WTC11 (cell line): ENCODE measurements around the gene RIC3. TPM values are rescaled to one million over a fixed set of nuclear protein-coding genes. Genes with fewer than 3 reads are reported as not detected.

ENCODE experiments used
- ATAC-seq: fragments of 200-7000 bp; cut with Tn5 transposase; 2 replicates; pipeline ENCODE4 v1.10.0; 2021; ENCODE audit warnings: mild to moderate bottlenecking, moderate library complexity
- CTCF ChIA-PET: fragments of 300-600 bp; sonication (Branson Sonifier 250); formaldehyde crosslinking; loops from one replicate; lab custom pipeline; 2021; ENCODE audit warnings: antibody characterized with exemption; lab: Charles Lee
- POLR2A ChIA-PET: fragments of 350-600 bp; sonication (Branson Sonifier 250); formaldehyde crosslinking; loops from one replicate; lab custom pipeline; 2021; ENCODE audit warnings: antibody characterized with exemption; lab: Charles Lee
- DNase-seq: peaks from one replicate; pipeline ENCODE4 v3.0.0; 2021; ENCODE audit warnings: low spot score
- H3K27ac Mint-ChIP-seq: 2 replicates; pipeline ENCODE4 v1.8.0; 2021; ENCODE audit warnings: mixed read lengths
- H3K27me3 Mint-ChIP-seq: 2 replicates; pipeline ENCODE4 v1.8.0; 2021; ENCODE audit warnings: low read depth, mild to moderate bottlenecking, moderate library complexity, mixed read lengths
- H3K36me3 Mint-ChIP-seq: 2 replicates; pipeline ENCODE4 v1.8.0; 2021; ENCODE audit warnings: mixed read lengths
- H3K4me1 Mint-ChIP-seq: 2 replicates; pipeline ENCODE4 v1.8.0; 2022; ENCODE audit warnings: mixed read lengths
- H3K4me3 Mint-ChIP-seq: 2 replicates; pipeline ENCODE4 v1.8.0; 2021; ENCODE audit warnings: mild to moderate bottlenecking, moderate library complexity, mixed read lengths
- H3K9me3 Mint-ChIP-seq: 2 replicates; pipeline ENCODE4 v1.8.0; 2021; ENCODE audit warnings: mixed read lengths
- AFF4 ChIP-seq: sonication (generic); formaldehyde crosslinking; IDR thresholded peaks from 2 replicates; pipeline ENCODE4 v1.8.1; 2023; ENCODE audit warnings: mild to moderate bottlenecking, missing genetic modification reagents, borderline replicate concordance
- ATF1 ChIP-seq: sonication (generic); formaldehyde crosslinking; IDR thresholded peaks from 2 replicates; pipeline ENCODE4 v1.8.1; 2023; ENCODE audit warnings: mild to moderate bottlenecking, moderate library complexity, missing genetic modification reagents
- EMX1 ChIP-seq: fragments of 250-450 bp; sonication (Bioruptor Pico); IDR thresholded peaks from 2 replicates; pipeline ENCODE4 v1.8.0; 2021; ENCODE audit warnings: mild to moderate bottlenecking
- FOXP4 ChIP-seq: sonication (generic); formaldehyde crosslinking; IDR thresholded peaks from 2 replicates; pipeline ENCODE4 v1.8.0; 2022; ENCODE audit warnings: mild to moderate bottlenecking, missing genetic modification reagents
- GTF2I ChIP-seq: fragments of 250-450 bp; sonication (Bioruptor Pico); conservative IDR thresholded peaks from 2 replicates; pipeline ENCODE4 v1.4.0; 2021; ENCODE audit warnings: mild to moderate bottlenecking
- JUN ChIP-seq: sonication (generic); formaldehyde crosslinking; IDR thresholded peaks from 2 replicates; pipeline ENCODE4 v1.8.0; 2023; ENCODE audit warnings: mild to moderate bottlenecking, missing genetic modification reagents
- KAT7 ChIP-seq: sonication (generic); formaldehyde crosslinking; IDR thresholded peaks from 2 replicates; pipeline ENCODE4 v1.8.1; 2023; ENCODE audit warnings: missing genetic modification reagents, mild to moderate bottlenecking, borderline replicate concordance
- MXD4 ChIP-seq: fragments of 250-450 bp; sonication (Bioruptor Pico); IDR thresholded peaks from 2 replicates; pipeline ENCODE4 v1.8.0; 2021; ENCODE audit warnings: mild to moderate bottlenecking, moderate library complexity, borderline replicate concordance
- PREB ChIP-seq: sonication (generic); formaldehyde crosslinking; IDR thresholded peaks from 2 replicates; pipeline ENCODE4 v1.8.1; 2022; ENCODE audit warnings: mild to moderate bottlenecking, missing genetic modification reagents, moderate library complexity, borderline replicate concordance
- STAT6 ChIP-seq: sonication (generic); formaldehyde crosslinking; conservative IDR thresholded peaks from 2 replicates; pipeline ENCODE4 v1.8.1; 2023; ENCODE audit warnings: mild to moderate bottlenecking, low read depth, missing genetic modification reagents, moderate library complexity
- USF1 ChIP-seq: sonication (generic); formaldehyde crosslinking; IDR thresholded peaks from 2 replicates; pipeline ENCODE4 v1.8.0; 2022; ENCODE audit warnings: mild to moderate bottlenecking, missing genetic modification reagents
- ZNF121 ChIP-seq: sonication (generic); formaldehyde crosslinking; IDR thresholded peaks from 2 replicates; pipeline ENCODE4 v1.8.0; 2023; ENCODE audit warnings: missing genetic modification reagents
- ZNF416 ChIP-seq: fragments of 250-450 bp; sonication (Bioruptor Pico); IDR thresholded peaks from 2 replicates; pipeline ENCODE4 v1.9.0; 2021; ENCODE audit warnings: mild to moderate bottlenecking, inconsistent platforms
- ZNF671 ChIP-seq: fragments of 250-450 bp; sonication (Bioruptor Pico); IDR thresholded peaks from 2 replicates; pipeline ENCODE4 v1.8.0; 2021; ENCODE audit warnings: mild to moderate bottlenecking
- total RNA-seq: library from RNA; stranded (reverse); gene quantifications from 3 replicates; pipeline ENCODE4 v1.2.3, GENCODE V29; 2021
- TF ChIP-seq, protein P1 (sequence below): sonication (generic); formaldehyde crosslinking; IDR thresholded peaks from 2 replicates; pipeline ENCODE4 v1.8.0; 2022; ENCODE audit warnings: missing genetic modification reagents
- TF ChIP-seq, protein P2 (sequence below): fragments of 250-450 bp; sonication (Bioruptor Pico); IDR thresholded peaks from 2 replicates; pipeline ENCODE4 v1.9.0; 2021; ENCODE audit warnings: moderate library complexity, mild to moderate bottlenecking, inconsistent platforms, borderline replicate concordance

Gene RIC3
- total RNA-seq, 1 experiment from 2014 or later: 15.7 TPM

- TF ChIP-seq, protein P1, sequence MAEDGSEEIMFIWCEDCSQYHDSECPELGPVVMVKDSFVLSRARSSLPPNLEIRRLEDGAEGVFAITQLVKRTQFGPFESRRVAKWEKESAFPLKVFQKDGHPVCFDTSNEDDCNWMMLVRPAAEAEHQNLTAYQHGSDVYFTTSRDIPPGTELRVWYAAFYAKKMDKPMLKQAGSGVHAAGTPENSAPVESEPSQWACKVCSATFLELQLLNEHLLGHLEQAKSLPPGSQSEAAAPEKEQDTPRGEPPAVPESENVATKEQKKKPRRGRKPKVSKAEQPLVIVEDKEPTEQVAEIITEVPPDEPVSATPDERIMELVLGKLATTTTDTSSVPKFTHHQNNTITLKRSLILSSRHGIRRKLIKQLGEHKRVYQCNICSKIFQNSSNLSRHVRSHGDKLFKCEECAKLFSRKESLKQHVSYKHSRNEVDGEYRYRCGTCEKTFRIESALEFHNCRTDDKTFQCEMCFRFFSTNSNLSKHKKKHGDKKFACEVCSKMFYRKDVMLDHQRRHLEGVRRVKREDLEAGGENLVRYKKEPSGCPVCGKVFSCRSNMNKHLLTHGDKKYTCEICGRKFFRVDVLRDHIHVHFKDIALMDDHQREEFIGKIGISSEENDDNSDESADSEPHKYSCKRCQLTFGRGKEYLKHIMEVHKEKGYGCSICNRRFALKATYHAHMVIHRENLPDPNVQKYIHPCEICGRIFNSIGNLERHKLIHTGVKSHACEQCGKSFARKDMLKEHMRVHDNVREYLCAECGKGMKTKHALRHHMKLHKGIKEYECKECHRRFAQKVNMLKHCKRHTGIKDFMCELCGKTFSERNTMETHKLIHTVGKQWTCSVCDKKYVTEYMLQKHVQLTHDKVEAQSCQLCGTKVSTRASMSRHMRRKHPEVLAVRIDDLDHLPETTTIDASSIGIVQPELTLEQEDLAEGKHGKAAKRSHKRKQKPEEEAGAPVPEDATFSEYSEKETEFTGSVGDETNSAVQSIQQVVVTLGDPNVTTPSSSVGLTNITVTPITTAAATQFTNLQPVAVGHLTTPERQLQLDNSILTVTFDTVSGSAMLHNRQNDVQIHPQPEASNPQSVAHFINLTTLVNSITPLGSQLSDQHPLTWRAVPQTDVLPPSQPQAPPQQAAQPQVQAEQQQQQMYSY: no peak
- TF ChIP-seq EMX1 (CRISPR knock-in tag) (no peak), ZNF121 (no peak), GTF2I (CRISPR knock-in tag) (no peak), FOXP4 (no peak), ZNF416 (CRISPR knock-in tag) (no peak), KAT7 (no peak), PREB (CRISPR knock-in tag) (no peak), ATF1 (CRISPR knock-in tag) (no peak), USF1 (no peak), MXD4 (CRISPR knock-in tag) (no peak), AFF4 (CRISPR knock-in tag) (no peak), ZNF671 (no peak), JUN (CRISPR knock-in tag) (no peak), STAT6 (CRISPR knock-in tag) (no peak)
- TF ChIP-seq, protein P2, sequence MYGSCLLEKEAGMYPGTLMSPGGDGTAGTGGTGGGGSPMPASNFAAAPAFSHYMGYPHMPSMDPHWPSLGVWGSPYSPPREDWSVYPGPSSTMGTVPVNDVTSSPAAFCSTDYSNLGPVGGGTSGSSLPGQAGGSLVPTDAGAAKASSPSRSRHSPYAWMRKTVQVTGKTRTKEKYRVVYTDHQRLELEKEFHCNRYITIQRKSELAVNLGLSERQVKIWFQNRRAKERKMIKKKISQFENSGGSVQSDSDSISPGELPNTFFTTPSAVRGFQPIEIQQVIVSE: no peak
- ChIA-PET CTCF (interaction anchor here (1.9 to 6.9 kb wide), 2 partner anchors 15 to 48 kb away, joined by 9 to 115 read pairs; no protein-coding TSS in a partner anchor), POLR2A (no interaction called here)
- no peaks in the 10 kb centered on the region for H3K4me1 Mint-ChIP-seq
- no peak overlapping the region for H3K4me3 Mint-ChIP-seq
- ATAC-seq (no peak), DNase-seq (no peak)
- no peak overlapping the region for H3K27ac Mint-ChIP-seq
- H3K36me3 Mint-ChIP-seq: peaks cover 37% of the 10 kb centered on the region
- no peaks in the 10 kb centered on the region for H3K9me3 Mint-ChIP-seq
- H3K27me3 Mint-ChIP-seq: no peaks in the 10 kb centered on the region
Observed at GRCh38 chr11:8102965-8103364, 65.9 kb downstream of the RIC3 start.
